Measurements from ENCODE around the gene GDPD5.

GDPD5 gene, protein sequence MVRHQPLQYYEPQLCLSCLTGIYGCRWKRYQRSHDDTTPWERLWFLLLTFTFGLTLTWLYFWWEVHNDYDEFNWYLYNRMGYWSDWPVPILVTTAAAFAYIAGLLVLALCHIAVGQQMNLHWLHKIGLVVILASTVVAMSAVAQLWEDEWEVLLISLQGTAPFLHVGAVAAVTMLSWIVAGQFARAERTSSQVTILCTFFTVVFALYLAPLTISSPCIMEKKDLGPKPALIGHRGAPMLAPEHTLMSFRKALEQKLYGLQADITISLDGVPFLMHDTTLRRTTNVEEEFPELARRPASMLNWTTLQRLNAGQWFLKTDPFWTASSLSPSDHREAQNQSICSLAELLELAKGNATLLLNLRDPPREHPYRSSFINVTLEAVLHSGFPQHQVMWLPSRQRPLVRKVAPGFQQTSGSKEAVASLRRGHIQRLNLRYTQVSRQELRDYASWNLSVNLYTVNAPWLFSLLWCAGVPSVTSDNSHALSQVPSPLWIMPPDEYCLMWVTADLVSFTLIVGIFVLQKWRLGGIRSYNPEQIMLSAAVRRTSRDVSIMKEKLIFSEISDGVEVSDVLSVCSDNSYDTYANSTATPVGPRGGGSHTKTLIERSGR

DNA sequence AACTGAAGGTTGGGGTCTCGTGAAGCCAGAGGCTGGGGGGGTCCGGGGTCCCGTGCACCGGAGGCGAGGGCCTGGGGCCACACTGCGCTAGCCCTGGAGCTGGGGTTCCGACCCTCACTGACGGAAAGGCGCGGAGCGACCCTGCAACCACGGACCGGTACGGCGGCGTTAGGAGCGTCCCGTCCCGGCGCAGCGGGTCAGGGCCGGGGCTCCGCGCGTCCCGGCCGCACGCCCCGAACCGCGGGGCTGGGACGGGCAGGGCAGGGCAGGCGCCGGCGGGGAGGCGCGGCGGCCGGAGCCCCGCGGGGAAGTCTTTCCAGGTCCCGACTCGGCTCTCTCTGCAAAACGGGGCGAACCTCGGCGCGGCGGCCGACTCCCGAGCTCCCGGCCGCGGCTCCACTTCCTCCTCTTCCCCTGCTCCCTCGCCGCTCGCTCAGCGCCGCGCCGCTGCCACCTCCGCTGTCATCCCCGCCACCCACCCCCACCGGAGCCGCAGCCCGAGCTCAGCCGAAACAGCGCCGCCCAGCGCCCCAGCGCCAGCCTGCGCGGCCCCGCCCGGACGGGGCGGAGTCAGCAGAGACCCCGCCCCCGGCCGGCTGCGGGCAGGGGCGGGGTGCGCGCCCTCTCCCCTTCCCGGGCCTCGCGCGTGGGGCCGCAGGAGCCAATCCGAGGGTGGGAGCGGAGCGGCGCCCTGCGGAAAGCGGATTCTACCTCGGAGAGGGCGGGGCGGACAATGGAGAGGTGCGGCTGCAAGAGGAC is at the start of gene GDPD5:
TSS of gene GDPD5 (minus strand) at position 509 of the 759 bp plus-strand sequence. CDS start 48,206 bp downstream, outside the sequence.
- DNase-seq, result no peak

DNA sequence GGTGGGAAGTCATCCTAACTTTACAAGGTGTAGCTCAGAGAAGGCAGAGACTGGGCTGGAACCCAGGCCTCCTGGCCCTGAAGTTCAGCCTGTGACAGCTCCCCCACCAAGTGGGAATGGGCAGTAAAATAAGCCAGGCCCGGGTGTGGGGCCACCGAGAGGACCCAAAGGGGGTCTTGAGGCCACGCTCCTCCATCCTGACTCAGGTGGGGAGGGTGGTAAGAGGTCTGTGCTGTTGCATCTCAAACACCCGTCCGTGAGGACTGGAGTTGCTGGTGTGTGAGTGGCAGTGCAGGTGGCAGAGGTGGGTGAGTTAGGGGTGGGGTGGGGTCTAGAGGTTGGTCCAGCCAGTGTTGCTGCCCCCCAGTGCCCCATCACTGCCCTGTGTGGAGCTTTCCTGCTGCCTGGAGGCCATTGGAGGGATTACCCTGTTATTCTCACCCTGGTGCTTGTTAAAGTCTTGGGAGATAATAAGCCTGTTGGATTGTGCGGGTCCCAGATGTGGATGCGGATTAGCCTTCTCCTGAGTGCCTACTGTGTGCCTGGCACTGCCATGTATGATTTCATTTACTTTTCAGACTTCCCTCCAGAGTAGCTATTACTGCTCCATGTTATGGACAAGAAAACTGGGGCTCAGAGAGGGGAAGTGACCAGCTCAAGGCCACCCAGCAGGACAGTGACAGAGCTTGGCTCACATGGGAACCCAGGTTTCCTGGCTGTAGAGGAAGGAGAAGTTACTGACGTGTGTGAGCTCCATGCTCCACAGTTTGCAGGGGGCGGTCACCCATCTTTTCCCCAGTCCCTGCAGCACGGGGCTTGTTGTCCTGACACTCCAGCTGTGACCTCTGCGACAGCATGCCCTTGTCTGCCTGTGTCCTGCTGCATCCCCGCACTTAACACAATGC is 49.2 kb upstream of the GDPD5 start:
- no peak for DNase-seq

GRCh38 chr11:75572744-75573143 is 47.0 kb upstream of the GDPD5 start:
- DNase-seq, result no peak

- no peak for DNase-seq
Observed at GRCh38 chr11:75571625-75572024, 45.9 kb upstream of the GDPD5 start.

- no peak for DNase-seq
Observed at GRCh38 chr11:75570559-75571139, 44.9 kb upstream of the GDPD5 start.

DNA sequence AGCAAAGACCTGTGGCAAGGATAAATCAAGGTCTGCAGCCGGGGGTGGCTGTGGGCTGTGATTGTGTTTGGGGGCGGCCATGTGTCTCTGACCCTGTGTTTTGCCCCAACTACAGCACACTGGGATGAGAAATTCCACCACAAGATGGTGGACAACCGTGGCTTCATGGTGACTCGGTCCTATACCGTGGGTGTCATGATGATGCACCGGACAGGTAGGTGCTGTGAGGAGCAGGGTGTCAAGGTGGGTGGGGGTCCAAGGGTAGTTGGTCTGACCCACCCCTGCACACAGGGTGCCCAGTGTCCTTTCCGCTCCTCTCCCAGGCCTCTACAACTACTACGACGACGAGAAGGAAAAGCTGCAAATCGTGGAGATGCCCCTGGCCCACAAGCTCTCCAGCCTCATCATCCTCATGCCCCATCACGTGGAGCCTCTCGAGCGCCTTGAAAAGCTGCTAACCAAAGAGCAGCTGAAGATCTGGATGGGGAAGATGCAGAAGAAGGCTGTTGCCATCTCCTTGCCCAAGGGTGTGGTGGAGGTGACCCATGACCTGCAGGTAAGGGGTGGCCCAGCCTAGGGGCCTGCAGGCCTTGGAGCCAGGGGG is 43.0 kb upstream of the GDPD5 start:
- DNase-seq, result no peak

GRCh38 chr11:75567971-75568370 is 42.2 kb upstream of the GDPD5 start:
- no peak for DNase-seq

DNA sequence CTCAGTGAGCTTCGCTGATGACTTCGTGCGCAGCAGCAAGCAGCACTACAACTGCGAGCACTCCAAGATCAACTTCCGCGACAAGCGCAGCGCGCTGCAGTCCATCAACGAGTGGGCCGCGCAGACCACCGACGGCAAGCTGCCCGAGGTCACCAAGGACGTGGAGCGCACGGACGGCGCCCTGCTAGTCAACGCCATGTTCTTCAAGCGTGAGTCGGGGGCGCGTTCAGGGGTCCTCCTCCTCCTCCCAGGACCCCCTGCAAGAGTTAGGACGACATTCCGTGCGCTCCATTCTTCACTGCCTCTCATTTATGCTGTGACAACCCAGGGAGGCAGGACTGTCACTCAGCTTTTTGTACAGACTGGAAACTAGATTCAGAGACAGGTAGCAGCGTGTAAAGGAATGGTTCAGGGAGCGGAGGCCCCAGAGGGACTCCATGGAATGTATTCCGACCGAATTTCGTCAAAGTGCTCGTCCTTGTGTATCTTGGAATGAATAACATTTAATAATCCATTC is 41.1 kb upstream of the GDPD5 start:
- no peak for DNase-seq

GRCh38 chr11:75565916-75566762 is 40.4 kb upstream of the GDPD5 start:
- DNase-seq, result no peak

GRCh38 chr11:75565221-75565814 is 39.6 kb upstream of the GDPD5 start:
- DNase-seq, result no peak

GRCh38 chr11:75563978-75564552 is 38.3 kb upstream of the GDPD5 start:
- no peak for DNase-seq

DNA sequence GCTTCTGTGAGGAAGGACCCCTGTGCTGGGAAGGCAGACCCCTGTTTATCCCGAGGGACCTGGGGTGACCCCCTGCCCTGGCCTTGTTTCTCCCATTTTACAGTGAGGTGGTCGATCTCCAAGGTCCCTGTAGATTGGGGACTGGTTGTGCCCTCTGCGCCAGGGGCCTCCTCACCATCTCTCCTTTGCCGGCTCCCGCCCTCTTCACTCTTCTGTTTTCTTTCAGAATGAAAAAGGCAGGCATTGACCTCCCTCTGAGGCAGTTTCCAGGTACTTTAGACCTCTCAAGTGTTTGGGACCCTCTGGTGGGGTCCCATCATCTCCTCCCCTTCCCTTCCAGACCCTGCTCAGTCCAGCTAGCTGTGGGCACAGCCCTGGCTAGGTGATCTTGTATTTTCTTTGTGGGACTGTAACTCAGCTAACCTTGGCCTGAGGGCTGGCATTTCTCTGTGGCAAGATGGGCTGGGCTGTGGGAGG is 37.8 kb upstream of the GDPD5 start:
- no peak for DNase-seq

- no peak for DNase-seq
Observed at GRCh38 chr11:75562836-75563484, 37.2 kb upstream of the GDPD5 start.

- DNase-seq, result peak; percentile 28
Observed at GRCh38 chr11:75562048-75562835, 36.5 kb upstream of the GDPD5 start, which contains the start of gene SERPINH1. SERPINH1 (plus strand) TSS chr11:75562253; CDS start chr11:75566350, 4,097 bp downstream.

DNA sequence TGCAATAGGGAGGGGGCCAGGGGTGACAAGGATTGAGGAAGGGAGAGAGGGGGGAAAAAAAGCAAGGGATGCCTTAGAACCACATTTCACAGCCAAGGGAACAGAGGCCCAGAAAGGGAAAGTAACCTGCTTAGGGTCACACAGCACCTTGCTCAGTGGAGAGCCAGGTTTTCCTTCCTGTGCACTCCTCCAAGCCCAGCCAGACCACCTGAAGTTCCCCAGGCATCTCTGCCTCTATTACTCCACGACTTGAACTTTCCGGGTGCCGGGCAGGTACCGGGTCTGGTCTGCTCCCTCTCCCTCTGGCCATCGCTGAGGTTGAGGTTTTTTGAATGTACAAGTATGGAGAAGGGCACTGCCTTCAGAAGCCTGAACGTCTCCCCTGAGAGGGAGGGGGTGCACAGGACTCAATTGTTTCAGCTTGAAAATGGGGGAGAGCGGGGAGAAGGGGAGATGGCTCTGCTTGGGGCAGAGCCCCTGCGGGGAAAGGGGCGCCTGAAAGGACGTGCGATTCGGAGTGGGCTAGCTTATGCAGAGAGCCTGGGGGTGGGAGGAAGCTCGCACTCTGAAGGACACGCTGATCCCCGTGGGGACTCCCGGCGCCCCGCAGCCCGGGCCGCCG is 35.8 kb upstream of the GDPD5 start:
- DNase-seq, result no peak

- no peak for DNase-seq
Observed at GRCh38 chr11:75560644-75561043, 34.9 kb upstream of the GDPD5 start.
